Sciatic nerve (tissue), 2 donors: ENCODE measurements around the gene RAB28. TPM values are rescaled to one million over a fixed set of nuclear protein-coding genes. Genes with fewer than 3 reads are reported as not detected.
"Not testable (repeated sequence)": the region's sequence is repeated elsewhere in the genome, so short reads cannot be mapped to it uniquely, and the experiment has no call there.

Source experiments
- ATAC-seq: fragments of 200-7000 bp; cut with Tn5 transposase; one replicate; pipeline ENCODE4 v1.9.1; 2020; ENCODE audit warnings: mild to moderate bottlenecking, moderate library complexity
- DNase-seq: peaks from one replicate; pipeline ENCODE4 v3.0.0-alpha.2; 2020; ENCODE audit warnings: low spot score
- intact Hi-C: fragments of 100-400 bp; cut with DNase I; formaldehyde crosslinking; loops from one replicate; pipeline ENCODE4 v1.14.2; 2022
- total RNA-seq: library from RNA; stranded (reverse); fragmentation: NEBNext Ultra II Directional; extraction: Animal tissue kit (Norgen Biotek cat#: 25700); gene quantifications from one replicate; pipeline ENCODE4 v1.2.1, GENCODE V29; 2021
- donor health status: DM: no; HTN: no; CAD: no.
- donor health status: DM: no; HTN: no; CAD: no.

The RAB28 gene
- total RNA-seq, 1 donor from 2014 or later, result 25.0 TPM

DNA sequence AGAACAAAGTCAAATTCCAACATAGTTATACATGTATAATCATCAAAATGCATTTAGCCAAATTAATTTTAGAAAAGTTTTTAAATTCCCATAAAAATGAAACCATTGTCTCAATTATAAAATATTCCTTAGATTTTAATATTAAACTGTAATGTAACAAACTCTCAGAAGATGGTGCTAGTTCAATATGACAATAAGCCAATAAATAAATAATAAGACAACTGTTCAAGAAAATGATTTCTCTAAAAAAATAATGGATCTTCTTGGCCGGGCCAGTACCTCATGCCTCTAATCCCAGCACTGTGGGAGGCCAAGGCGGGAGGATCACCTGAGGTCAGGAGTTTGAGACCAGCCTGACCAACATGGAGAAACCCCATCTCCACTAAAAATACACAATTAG, 80.3 kb downstream of the RAB28 start:
- intact Hi-C loops, result no loop called here
- ATAC-seq, result no peak
- DNase-seq, result no peak

DNA sequence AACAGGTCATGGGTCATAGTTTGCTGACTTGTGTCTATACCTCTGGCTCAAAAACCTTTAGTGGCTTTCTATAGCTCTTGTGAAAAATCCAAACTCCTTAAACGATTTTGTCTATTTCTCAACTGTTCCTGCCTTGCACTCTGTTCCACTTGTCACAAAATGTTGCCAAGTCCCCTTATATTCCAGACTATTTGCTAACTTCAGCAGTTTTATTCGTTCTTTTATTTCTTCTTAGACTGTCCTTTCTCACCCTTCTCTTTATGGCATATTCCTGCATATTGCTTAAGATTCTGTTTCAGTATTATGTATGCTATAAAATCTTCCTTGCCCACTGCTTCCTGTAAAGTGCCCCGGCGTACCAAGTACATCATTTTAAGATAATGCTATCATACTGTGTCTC, 80.8 kb downstream of the RAB28 start:
- intact Hi-C loops, result no loop called here
- ATAC-seq, result no peak
- DNase-seq, result no peak

DNA sequence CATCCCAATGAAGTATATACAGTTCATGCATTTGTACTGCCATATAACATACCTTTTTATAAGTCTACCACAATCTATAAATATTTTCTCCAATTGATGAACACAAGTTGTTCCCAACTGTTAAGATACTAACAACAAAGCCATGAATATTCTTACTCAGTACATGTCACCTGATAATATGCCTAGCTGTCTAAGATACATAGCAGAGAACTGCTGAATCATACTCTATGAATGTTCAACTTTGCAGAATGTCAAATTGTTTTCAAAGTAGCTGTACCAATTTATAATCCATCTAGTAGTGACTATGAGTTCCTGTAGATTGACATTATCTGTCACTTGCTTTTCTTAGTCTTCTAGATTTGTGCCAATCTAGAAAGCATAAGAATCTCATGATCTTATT, 84.9 kb downstream of the RAB28 start:
- DNase-seq, result no peak
- intact Hi-C loops, result no loop called here
- ATAC-seq, result no peak

DNA sequence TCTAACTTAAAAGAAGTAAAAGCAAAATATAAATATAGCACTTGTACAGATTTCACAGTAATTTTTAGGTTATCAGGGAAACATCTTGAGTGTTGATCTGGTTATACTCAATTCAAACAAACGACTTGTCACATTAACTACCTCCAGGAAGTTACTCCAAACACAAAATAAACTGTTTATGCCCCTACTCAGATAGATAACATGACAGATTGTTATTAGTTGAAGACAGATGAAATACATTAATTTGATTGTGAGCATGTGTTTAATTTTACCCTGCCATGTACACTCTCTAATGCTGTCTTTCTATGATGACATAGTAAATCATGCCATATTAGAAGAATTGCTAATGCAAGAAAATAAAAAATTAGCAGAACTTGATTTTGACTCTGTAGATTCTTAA, 88.0 kb downstream of the RAB28 start:
- intact Hi-C loops, result no loop called here
- DNase-seq, result no peak
- no peak for ATAC-seq

DNA sequence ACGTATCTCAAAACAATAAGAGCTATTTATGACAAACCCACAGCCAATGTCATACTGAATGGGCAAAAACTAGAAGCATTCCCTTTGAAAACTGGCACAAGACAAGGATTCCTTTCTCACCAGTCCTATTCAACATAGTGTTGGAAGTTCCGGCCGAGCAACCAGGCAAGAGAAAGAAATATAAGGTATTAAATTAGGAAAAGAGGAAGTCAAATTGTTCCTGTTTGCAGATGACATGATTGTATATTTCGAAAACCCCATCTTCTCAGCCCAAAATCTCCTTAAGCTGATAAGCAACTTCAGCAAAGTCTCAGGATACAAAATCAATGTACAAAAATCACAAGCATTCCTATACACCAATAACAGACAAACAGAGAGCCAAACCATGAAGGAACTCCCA, 94.2 kb downstream of the RAB28 start:
- ATAC-seq, DNase-seq, intact Hi-C loops: not testable (repeated sequence)

DNA sequence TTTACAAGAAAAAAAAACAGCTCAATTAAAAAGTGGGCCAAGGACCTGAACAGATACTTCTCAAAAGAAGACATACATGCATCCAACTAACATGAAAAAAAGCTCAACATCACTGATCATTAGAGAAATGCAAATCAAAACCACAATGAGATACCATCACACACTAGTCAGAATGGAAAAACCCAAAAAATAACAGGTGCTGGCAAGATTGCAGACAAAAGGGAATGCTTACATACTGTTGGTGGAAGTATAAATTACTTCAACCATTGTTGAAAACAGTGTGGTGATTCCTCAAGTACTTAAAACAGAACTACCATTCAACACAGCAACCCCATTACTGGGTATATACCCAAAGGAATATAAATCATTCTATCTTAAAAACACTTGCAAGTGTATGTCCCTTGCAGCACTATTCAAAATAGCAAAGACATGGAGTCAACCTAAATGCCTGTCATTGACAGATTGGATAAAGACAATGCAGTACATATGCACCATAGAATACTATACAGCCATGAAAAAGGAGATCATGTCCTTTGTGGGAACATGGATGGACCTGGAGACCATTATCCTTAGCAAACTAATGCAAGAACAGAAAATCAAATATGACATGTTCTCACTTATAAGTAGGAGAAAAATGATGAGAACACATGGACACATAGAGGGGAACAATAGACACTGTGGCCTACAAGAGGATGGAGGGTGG, 97.6 kb downstream of the RAB28 start:
- intact Hi-C loops, result no loop called here
- DNase-seq, result no peak
- no peak for ATAC-seq

DNA sequence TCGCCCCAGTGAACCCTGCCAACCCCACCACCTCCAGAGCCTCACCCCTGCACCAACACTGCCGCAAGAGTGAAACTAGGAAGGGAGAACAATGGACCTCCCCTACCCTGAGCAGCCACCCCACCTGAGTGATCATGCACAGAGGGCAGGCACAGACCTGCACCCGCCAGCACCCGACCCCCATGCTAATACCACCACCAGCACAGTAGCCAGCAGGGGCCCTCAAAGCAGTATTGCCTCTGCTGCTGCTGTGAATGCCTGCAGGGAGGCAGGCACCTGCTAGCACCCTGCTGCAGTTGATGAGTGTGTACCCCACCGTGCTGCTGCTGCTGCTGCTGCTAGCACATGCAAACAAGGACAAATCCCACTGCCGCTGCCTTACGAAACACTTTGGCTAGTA, 100.1 kb downstream of the RAB28 start:
- no peak for ATAC-seq
- intact Hi-C loops, result no loop called here

DNA sequence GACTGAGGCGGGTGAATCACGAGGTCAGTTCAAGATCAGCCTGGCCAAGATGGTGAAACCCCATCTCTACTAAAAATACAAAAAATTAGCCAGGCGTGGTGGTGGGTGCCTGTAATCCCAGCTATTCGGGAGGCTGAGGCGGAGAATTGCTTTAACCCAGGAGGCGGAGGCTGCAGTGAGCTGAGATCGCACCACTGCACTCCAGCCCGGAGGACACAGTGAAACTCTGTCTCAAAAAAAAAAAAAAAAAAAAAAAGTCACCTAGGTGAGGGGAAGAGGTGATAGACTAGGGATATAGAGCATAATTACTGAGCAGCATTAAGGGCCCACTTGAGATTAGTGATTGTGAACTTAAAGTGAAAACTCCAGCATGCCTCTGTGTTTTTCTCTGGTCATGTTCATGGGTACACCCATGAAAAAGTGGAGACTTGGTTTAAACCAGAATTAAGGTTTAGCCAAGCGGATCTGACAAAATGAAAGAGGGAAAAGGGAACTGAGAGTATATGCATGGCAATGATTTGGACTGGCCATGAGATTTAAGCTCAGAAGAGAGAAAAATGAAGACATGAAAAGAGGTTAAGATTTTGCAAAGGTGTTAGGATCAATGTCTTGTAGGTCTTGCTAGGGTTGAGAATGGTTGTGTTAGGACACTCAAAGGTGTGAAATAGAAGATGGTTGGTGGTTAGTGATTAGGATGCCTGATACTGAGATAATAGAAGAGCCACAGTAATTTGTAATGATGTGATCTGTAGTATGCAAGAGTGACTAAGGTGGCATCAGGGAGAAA, 105.0 kb downstream of the RAB28 start:
- no peak for ATAC-seq
- intact Hi-C loops, result no loop called here

More for the DNA sequence above, 100.1 kb downstream of the RAB28 start:
- DNase-seq, result no peak

DNA sequence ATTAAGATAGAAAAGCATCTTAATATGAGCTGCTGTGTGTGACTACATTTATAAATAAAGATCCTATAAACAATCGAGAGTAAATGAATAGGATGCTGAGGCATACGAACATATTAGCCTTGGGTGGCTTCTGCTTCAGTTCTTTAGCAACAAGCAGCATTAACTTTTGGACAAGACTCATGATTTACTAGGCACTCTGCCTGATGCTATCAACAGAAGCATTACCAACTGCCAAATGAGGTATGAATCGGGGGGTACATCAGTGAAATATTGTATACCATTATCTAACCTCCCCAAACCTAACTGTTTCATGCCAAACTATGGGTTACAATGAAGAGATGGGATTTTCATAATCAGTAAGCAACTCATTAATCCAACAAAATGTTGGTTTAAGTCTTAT, 113.1 kb downstream of the RAB28 start:
- DNase-seq (no peak), ATAC-seq (no peak)
- intact Hi-C loops, result no loop called here

More for the DNA sequence above, 105.0 kb downstream of the RAB28 start:
- DNase-seq, result no peak

DNA sequence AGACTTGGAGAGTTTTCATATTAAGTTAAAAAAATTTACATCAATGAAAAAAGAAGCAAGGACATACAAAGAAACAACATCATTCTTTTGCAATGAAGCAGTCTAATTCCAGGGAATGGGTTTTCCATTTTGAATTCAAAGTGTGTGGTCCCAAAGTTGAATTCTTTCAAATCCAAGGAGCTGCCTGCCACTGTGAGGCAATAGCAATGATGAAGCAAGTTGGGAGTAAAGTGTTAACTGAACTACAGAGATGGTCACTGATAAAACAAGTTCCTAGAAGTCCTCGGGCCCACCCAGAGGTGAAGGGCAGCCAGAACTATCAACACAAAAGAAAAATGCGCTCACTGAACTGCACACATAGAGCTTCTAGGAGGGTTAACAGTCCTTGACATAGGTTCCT, 115.9 kb downstream of the RAB28 start:
- ATAC-seq (no peak), DNase-seq (no peak)
- intact Hi-C loops, result no loop called here

DNA sequence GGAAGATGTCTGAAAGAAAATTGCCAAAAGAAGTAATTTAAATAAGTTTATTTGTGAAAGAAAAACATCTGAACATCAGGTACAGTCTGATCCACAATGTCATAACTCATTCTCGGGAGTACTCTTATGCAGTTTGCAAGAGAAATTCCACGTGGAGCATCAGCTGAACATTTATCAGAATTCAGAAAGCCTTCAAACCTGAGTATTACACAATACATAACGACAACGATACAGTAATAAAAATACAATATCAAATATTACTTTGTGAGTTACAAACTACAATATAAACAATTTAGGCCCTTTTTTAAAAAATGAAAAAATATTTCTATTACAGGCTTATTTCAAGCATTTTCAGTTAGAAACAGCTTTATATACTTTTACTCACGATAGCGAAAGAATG, 116.4 kb downstream of the RAB28 start:
- DNase-seq (no peak), ATAC-seq (no peak)
- intact Hi-C loops, result no loop called here

DNA sequence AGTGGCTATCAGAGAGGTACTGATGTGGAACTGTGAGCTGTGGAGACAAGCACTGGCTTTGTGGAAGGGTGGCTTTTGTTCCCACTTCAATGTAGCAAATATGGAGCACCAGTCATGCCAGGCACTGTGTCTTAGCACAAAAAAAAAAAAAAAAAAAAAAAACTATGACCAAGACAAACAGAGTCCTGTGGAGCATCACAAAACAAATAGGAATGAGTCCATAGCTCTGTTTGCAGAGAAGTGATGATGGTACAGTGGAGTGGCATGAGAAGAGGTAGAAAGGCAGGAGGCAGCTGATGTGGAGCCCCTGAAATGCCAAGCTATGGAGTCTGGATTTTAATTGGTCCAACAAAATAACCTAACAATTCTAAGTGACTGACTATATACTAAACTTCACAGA, 116.9 kb downstream of the RAB28 start:
- no peak for DNase-seq
- intact Hi-C loops, result no loop called here
- no peak for ATAC-seq

DNA sequence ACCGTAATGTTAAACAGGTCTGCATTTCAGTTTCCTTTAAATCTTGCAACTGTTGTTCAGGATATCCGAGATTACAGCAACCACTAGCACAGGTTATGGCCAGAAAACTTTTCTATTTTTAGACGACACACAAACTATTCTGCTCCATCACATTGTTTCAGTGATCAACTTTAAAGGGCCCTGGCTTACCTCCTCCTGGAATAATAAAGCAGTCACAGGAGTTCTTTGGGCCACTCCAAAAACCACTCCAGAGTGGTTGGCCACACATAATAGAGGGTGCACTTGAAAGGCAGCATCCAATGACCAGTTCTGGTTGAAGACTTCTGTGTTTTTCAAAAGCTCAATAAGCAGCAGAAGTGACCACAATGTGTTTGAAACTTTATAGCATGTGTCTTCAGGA, 118.9 kb downstream of the RAB28 start:
- intact Hi-C loops, result no loop called here
- no peak for ATAC-seq
- no peak for DNase-seq

DNA sequence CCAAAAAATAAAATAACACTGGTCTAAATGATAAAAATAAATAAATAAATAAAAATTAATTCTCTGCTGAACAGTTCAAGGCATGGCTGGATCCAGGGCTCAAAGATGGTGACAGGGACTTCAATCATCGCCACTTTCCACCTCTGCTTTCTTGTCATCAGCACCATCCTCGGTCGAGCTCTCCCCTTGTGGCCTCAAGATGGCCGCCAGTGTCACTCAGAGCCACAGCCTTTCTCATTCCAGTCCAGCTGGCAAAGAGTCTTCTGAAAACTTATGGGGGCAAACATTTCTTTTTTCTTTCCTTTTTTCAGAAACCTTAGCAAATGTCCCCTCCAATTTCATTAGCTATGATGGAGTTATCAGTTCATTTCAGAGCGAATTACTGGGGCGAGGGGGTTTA, 119.5 kb downstream of the RAB28 start:
- DNase-seq (no peak), ATAC-seq (no peak)
- intact Hi-C loops, result no loop called here

DNA sequence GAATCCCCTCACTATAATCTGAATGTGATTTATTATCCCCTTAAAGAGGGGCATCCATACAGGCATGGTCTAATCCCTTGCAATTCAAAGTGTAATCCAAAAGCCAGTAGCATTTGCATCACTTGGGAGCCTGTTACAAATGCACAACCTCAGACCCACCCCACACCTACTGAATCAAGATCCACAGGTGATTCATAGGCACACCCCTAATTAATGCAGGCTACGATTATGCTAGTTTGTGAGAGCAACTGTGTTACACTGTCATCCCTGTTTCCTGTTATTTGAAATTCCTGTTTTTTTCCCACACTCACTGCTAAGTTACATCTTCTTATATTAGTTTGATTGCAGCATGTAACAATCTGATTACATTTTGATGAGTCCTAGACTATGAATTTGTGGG, 120.0 kb downstream of the RAB28 start:
- intact Hi-C loops, result no loop called here
- no peak for ATAC-seq
- no peak for DNase-seq

DNA sequence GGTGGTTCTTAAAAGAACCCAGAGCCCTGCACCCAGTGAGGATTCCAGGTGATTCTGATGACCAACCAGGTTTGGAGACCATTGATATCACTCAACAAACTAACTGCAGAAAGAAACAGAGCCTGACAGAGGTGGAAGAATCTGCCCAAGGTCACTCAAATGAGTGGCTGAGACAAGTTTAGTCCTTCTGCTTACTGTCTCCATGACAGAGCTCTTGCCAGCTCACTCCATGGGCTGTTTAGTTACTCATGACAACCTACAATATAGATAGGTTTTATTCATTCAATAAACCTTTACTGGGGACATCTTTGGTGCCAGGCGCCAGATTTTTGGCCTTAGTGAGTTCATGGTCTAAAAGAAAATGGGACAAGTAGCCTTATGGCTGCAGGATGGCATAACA, 124.3 kb downstream of the RAB28 start:
- DNase-seq (no peak), ATAC-seq (no peak)
- intact Hi-C loops, result no loop called here

DNA sequence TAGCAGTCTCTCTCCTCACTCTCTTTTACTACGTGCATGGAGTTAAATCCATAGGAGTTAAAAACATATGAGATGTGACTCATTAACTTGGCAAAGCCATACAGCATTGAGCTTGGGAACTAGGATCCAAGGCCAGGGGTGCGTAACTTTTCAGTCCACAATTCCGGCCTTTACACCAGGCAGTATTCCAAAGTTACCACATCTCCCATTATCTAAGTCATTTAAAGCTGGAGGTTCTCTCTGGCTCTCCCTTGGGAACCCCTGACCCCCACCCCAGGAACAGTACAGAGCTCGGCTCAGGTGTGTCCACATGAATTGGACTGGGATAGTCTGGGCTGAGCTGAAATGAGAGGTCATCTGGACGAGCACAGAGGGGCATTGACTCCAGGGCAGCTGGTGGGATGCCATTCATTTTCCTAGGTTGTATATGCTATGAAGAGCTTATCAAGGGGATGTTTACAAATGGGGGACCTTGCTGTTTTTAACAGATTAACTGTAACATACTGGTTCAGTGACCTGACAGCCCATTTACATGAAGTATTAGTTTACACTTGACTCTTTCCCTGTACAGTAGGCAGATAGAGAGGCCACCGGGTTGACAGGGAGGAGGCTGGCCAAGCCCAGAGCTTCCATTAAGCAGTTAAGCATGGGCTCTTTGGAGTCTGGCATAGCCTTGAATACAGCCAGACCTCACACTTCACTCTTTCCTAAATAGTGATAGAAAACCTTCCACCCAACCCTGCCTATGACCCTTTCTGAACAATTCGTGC, 128.8 kb downstream of the RAB28 start:
- ATAC-seq (no peak), DNase-seq (no peak)
- intact Hi-C loops, result no loop called here

DNA sequence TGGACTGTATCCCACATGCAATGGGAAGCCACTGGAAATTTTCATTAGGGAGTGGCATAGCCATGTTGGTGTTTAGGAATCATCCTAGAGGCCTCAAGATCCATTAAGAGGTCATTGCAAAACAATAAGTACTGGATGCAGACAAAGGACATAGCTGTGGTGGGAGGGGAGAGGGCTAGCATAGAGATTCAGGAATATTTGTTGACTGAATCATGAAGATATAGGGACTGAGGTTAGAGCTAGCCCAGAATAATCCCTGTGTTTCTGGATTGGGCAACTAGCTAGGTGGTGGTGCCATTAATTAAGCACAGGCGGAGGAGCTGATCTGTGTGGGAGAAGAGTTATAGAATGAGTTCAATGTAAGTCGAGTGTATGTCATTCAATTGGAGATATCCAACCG, 135.0 kb downstream of the RAB28 start:
- no peak for DNase-seq
- intact Hi-C loops, result no loop called here

DNA sequence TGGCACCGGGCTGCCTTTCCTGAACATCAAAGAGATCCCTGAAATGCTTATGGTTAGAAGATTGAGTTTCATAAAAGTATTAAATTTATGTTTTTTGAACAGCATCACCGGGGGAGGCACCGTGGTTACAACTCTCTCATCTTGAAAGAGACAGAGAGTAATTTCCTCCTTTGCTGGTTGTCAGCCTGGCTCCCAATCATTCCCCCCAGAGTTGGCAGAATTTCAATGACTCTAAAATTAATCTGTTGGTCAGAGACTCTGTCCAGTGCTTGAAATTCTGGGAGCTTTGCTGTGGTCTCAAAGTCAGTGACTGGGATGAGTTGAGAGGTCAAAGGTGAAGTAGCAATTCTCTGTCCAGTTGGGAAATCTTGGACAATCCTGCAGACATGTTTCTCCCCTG, 135.9 kb downstream of the RAB28 start:
- intact Hi-C loops, result no loop called here
- ATAC-seq (no peak), DNase-seq (no peak)

More for the DNA sequence above, 135.0 kb downstream of the RAB28 start:
- ATAC-seq, result no peak

DNA sequence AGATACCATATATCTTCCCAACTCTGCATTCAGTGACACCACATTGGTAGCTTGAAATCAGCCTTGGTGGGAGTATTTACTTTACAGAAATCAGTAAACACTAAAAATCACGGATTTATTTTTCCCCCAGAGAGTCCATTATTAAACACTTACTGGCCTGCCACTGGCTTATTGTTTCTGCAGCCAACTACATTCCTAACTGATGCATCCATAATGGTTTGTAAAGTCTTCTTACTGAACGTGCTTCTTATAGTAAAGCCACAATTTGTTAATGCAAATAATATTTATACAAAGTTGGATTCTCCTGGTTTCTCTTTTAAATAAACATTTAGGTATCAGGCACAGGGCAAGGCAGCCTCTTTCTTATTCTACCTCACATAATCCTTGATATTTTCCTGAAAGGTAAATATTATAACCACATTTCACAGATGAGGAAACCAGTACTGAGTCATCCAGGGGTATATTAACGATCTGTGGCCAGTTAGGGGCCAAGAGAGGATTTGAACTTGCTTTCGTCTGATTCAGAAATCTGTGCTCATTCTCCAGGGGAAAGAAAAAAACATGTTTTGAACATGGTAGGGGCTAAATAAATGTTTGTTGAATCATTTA, 136.5 kb downstream of the RAB28 start:
- ATAC-seq (no peak), DNase-seq (no peak)
- intact Hi-C loops, result no loop called here
